GM19025 (cell line): ENCODE results near the gene LGALS13.
"Not testable (repeated sequence)": the region's sequence is repeated elsewhere in the genome, so short reads cannot be mapped to it uniquely, and the experiment has no call there.

Source experiments
- ATAC-seq: cut with Tn5 transposase; IDR thresholded peaks from one replicate; pipeline ENCODE4 v1.9.1; 2021; ENCODE audit warnings: mild to moderate bottlenecking, low read depth, moderate library complexity; ENCODE audit not compliant: unreplicated experiment

Gene LGALS13

GRCh38 chr19:39613597-39613996 is 11.3 kb downstream of the LGALS13 start:
- no peak for ATAC-seq

DNA sequence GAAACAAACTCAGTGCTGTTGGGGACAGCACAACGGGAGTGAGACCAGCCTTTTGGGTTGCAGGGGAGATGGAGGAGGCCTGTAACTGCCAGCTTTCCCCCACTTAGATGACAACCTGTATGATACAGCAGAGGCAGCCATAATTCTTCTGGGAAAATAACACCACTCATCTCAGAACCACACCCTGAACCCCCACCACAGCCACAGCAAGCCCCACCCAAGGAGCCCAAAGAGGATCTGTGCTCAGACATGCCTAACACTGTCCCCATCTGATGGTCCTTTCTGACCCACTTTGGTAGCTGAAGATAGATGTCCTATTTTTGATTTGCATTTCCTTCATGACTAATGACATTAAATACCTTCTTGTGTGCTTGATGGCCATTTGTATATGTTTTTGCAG is 15.4 kb downstream of the LGALS13 start:
- no peak for ATAC-seq

DNA sequence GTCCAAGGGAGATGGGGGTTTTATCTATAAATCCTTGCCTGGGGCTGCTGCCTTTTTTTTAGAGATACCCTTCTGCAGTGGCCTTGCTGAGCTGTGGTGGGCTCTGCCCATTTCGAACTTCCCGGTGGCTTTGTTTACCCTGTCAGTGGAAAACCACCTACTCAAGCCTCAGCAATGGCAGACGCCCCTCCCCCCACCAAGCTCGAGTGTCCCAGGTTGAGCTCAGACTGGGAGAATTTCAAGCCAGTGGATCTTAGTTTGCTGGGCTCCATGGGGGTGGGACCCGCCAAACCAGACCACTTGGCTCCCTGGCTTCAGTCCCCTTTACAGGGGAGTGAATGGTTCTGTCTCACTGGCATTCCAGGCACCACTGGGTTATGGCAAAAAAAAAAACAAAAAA is 21.6 kb downstream of the LGALS13 start:
- no peak for ATAC-seq

DNA sequence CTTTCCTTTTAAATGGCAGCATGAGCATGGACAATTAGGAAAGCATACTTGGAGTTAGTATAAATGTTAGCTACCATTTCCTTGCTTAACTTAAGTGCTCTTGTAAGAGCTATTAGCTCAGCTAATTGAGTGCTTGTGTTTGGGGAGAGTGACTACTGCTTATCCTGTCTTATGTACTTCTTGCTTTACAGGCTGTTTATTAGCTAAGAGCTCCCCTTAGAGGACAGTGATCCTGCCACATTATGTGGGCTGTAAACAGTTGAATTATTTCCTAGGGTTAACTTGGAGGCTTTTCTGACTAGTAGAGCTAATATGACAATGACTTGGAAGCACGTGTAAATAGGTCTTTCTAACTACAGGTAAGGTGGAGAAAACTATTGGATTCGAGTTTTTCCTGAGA is 25.3 kb downstream of the LGALS13 start:
- not testable (repeated sequence) for ATAC-seq

DNA sequence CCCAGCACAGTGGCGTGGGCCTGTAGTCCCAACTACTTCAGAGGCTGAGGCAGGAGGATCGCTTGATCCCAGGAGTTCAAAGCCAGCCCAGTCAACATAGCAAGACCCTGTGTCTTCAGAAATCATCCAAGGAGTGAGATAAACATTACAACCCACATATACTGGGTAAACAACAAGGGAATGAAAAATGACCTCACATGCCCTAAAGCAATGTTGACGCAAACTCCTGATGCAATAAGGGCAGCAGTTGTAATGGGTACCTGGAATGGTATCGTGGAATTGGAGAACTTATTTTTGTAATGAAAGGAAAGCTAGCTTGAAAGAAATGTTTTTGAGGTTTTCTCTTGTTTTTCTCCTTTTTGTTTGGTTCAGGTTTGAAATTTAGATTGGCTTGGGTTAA is 28.9 kb downstream of the LGALS13 start:
- no peak for ATAC-seq

- no peak for ATAC-seq
Measured at GRCh38 chr19:39631626-39632025, 29.3 kb downstream of the LGALS13 start.

DNA sequence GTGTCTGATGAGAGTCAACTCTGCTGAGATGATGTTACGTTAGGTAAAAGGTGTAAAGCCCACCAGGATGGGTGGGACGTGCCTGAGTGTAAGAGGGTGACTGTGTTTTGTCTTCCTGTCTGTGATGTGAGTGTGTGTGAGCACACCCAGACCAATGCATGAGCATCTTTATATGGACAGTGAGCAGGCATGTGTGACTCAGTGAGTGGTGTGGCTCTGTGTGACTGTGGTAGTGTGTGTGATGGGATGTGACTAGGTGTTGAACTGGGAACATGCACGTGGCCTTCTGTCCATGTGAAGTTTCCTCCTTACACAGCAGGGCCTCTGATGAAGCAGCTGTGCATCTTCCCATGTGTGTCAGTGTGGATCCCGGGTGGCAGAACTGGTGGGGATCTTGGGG is 35.6 kb downstream of the LGALS13 start:
- no peak for ATAC-seq

GRCh38 chr19:39641773-39642172 is 39.4 kb downstream of the LGALS13 start:
- ATAC-seq = no peak

GRCh38 chr19:39643591-39643990 is 41.3 kb downstream of the LGALS13 start:
- ATAC-seq = no peak

- no peak for ATAC-seq
Measured at GRCh38 chr19:39645800-39646411, 43.6 kb downstream of the LGALS13 start.

DNA sequence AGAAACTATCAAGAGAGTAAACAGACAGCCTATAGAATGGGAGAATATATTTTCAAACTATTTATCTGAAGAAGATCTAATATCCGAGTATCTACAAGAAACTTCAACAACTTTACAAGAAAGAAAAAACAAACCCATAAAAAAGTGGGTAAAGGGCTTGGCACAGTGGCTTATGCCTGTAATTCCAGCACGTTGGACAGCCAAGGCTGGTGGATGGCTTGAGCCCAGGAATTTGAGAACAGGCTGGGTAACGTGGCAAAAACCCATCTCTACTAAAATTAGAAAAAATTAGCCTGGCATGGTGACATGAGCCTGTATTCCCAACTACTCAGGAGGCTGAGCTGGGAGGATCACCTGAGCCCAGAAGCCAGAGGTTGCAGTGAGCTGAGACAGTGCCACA is 45.6 kb downstream of the LGALS13 start:
- ATAC-seq = no peak

GRCh38 chr19:39655613-39656012 is 53.3 kb downstream of the LGALS13 start, which contains the start of gene LGALS16:
Gene LGALS16, plus strand, starts transcription at chr19:39655913. Its CDS starts 49 bp downstream, at chr19:39655962.
- no peak for ATAC-seq
